NCI-H1930 (cell line): ENCODE data around the gene LRCOL1.
"Not testable (repeated sequence)": the region's sequence is repeated elsewhere in the genome, so short reads cannot be mapped to it uniquely, and the experiment has no call there.

ENCODE experiments used
- DNase-seq, 2 experiments: peaks; one replicate each; lab custom pipeline; 2025; lab: John Stamatoyannopoulos, UW

The LRCOL1 gene

GRCh38 chr12:132600048-132601032 is 10.0 kb downstream of the LRCOL1 start:
- peak; percentile 47 to 66 for DNase-seq

GRCh38 chr12:132599502-132599901 is 10.9 kb downstream of the LRCOL1 start:
- DNase-seq: not testable (repeated sequence)

GRCh38 chr12:132597333-132598316 is 12.8 kb downstream of the LRCOL1 start:
- peak in 1 of 2 experiments; percentile 40 for DNase-seq

- no peak for DNase-seq
Measured at GRCh38 chr12:132596016-132596415, 14.4 kb downstream of the LRCOL1 start.

GRCh38 chr12:132595183-132595582 is 15.2 kb downstream of the LRCOL1 start:
- DNase-seq: no peak

- DNase-seq: peak; percentile 58 to 62
Measured at GRCh38 chr12:132593938-132594358, 16.4 kb downstream of the LRCOL1 start.

GRCh38 chr12:132593521-132593920 is 16.9 kb downstream of the LRCOL1 start:
- DNase-seq: no peak

- no peak for DNase-seq
Measured at GRCh38 chr12:132593071-132593470, 17.3 kb downstream of the LRCOL1 start.

GRCh38 chr12:132592282-132592970 is 18.0 kb downstream of the LRCOL1 start:
- no peak for DNase-seq

GRCh38 chr12:132591107-132591935 is 19.1 kb downstream of the LRCOL1 start:
- DNase-seq: no peak

GRCh38 chr12:132588821-132589669 is 21.3 kb downstream of the LRCOL1 start:
- no peak for DNase-seq

- DNase-seq: no peak
Measured at GRCh38 chr12:132588319-132588718, 22.1 kb downstream of the LRCOL1 start.

- DNase-seq: no peak
Measured at GRCh38 chr12:132587781-132588180, 22.6 kb downstream of the LRCOL1 start.

- no peak for DNase-seq
Measured at GRCh38 chr12:132586929-132587328, 23.5 kb downstream of the LRCOL1 start.

GRCh38 chr12:132585177-132585576 is 25.2 kb downstream of the LRCOL1 start:
- no peak for DNase-seq

GRCh38 chr12:132584429-132584828 is 26.0 kb downstream of the LRCOL1 start:
- no peak for DNase-seq

- DNase-seq: no peak
Measured at GRCh38 chr12:132583736-132584135, 26.6 kb downstream of the LRCOL1 start.

- no peak for DNase-seq
Measured at GRCh38 chr12:132583411-132583710, 27.0 kb downstream of the LRCOL1 start.

GRCh38 chr12:132582582-132583410 is 27.6 kb downstream of the LRCOL1 start:
- DNase-seq: no peak
